CD1c-positive myeloid dendritic cell (primary cell): Measurements from ENCODE around the gene POLR3A.

Experiments
- DNase-seq: peaks from one replicate; pipeline ENCODE4 v3.0.0-alpha.2; 2016; ENCODE audit errors: extremely low spot score

Gene POLR3A

GRCh38 chr10:77944519-77944918 lies 84.8 kb downstream of the POLR3A start:
- no peak for DNase-seq

GRCh38 chr10:77943121-77943901 lies 86.0 kb downstream of the POLR3A start:
- DNase-seq, result no peak

GRCh38 chr10:77941790-77942189 lies 87.5 kb downstream of the POLR3A start:
- DNase-seq, result no peak

GRCh38 chr10:77940627-77941026 lies 88.7 kb downstream of the POLR3A start:
- no peak for DNase-seq

GRCh38 chr10:77940225-77940624 lies 89.1 kb downstream of the POLR3A start:
- DNase-seq, result no peak

GRCh38 chr10:77939561-77940001 lies 89.7 kb downstream of the POLR3A start:
- DNase-seq, result no peak

GRCh38 chr10:77936697-77937567 lies 92.4 kb downstream of the POLR3A start:
- DNase-seq, result no peak

GRCh38 chr10:77932016-77932715 lies 97.1 kb downstream of the POLR3A start:
- DNase-seq, result no peak

- no peak for DNase-seq
Observed at GRCh38 chr10:77927402-77928246, 101.7 kb downstream of the POLR3A start.

- DNase-seq, result peak; percentile 21
Observed at GRCh38 chr10:77926566-77927401, 102.5 kb downstream of the POLR3A start, which contains the start of gene DLG5. Gene DLG5, minus strand, starts transcription at chr10:77926755. Its CDS starts 235 bp downstream, at chr10:77926520.

GRCh38 chr10:77925795-77926565 lies 103.3 kb downstream of the POLR3A start:
- no peak for DNase-seq

- peak; percentile 30 for DNase-seq
Observed at GRCh38 chr10:77925410-77925794, 103.9 kb downstream of the POLR3A start.

- DNase-seq, result no peak
Observed at GRCh38 chr10:77922566-77923179, 106.6 kb downstream of the POLR3A start.

GRCh38 chr10:77922055-77922454 lies 107.3 kb downstream of the POLR3A start:
- no peak for DNase-seq

GRCh38 chr10:77921395-77921794 lies 107.9 kb downstream of the POLR3A start:
- no peak for DNase-seq

GRCh38 chr10:77920495-77920894 lies 108.8 kb downstream of the POLR3A start:
- DNase-seq, result no peak

GRCh38 chr10:77919713-77920108 lies 109.6 kb downstream of the POLR3A start:
- DNase-seq, result no peak
